Small intestine (tissue), 7 donors: ENCODE data around the gene ING4. TPM values are rescaled to one million over a fixed set of nuclear protein-coding genes. Genes with fewer than 3 reads are reported as not detected.

Source experiments
- DNase-seq, 2 donors: peaks; one replicate each; pipeline versions ENCODE4 v3.0.0 to v3.0.0-alpha.2; 2013
- FAIRE-seq: peaks from 2 replicates; lab custom pipeline; 2012; peaks lifted over from hg19 to GRCh38; lab: Jason Lieb, UNC
- H3K27ac ChIP-seq, 3 donors: one replicate each; pipeline ENCODE4 v1.5.1; 2013; ENCODE audit warnings: low read length in 2 of 3, mild to moderate bottlenecking in 2 of 3, control low read depth in 1 of 3, inconsistent platforms in 1 of 3, low read depth in 1 of 3, moderate library complexity in 1 of 3
- H3K27me3 ChIP-seq, 3 donors: one replicate each; pipeline ENCODE4 v1.6.1; 2013; ENCODE audit warnings: low read length in 3 of 3, inconsistent platforms in 1 of 3; ENCODE audit not compliant: control insufficient read depth in 3 of 3, insufficient read depth in 3 of 3
- H3K36me3 ChIP-seq, 3 donors: one replicate each; pipeline ENCODE4 v1.6.1; 2013; ENCODE audit warnings: low read length in 3 of 3, inconsistent platforms in 1 of 3, low read depth in 1 of 3, mild to moderate bottlenecking in 1 of 3, moderate library complexity in 1 of 3; ENCODE audit not compliant: control insufficient read depth in 3 of 3, insufficient read depth in 2 of 3
- H3K4me1 ChIP-seq, 3 donors: one replicate each; pipeline ENCODE4 v1.6.1; 2013; ENCODE audit warnings: low read length in 2 of 3, inconsistent platforms in 1 of 3, low read depth in 1 of 3, mild to moderate bottlenecking in 1 of 3, moderate library complexity in 1 of 3; ENCODE audit not compliant: control insufficient read depth in 3 of 3, insufficient read depth in 2 of 3
- H3K4me3 ChIP-seq, 3 donors: one replicate each; pipeline ENCODE4 v1.5.1; 2013; ENCODE audit warnings: low read length in 3 of 3, control low read depth in 1 of 3, inconsistent platforms in 1 of 3, low read depth in 1 of 3, mild to moderate bottlenecking in 1 of 3, moderate library complexity in 1 of 3
- H3K9me3 ChIP-seq, 2 donors: one replicate each; pipeline ENCODE4 v1.6.1; 2013; ENCODE audit warnings: low read depth in 1 of 2, low read length in 1 of 2; ENCODE audit not compliant: control insufficient read depth in 2 of 2, insufficient read depth in 1 of 2
- WGBS, 3 donors: extraction: QIAGEN DNeasy Blood & Tissue Kit; methylation state at CpG; one replicate each; pipeline ENCODE4 v1.1.7; 2013; 5-methylcytosine and 5-hydroxymethylcytosine counted together
- polyA plus RNA-seq, 4 donors: library from polyadenylated mRNA; stranded (reverse) in 3 of 4; unstranded in 1 of 4; fragments of 200-250 nt in 3 of 4; fragments of 120-200 nt in 1 of 4; gene quantifications; one replicate each; pipeline versions ENCODE4 v1.2.1 to v1.2.3, GENCODE V29; 2013
- donor health status: healthy with polysubstance abuse.
- donor health status: control.
- donor health status: control.
- donor health status: Bipolar disorder and iron deficiency.
- donor health status: healthy.

ING4 gene
- polyA plus RNA-seq, 4 donors = 29.3 to 61.0 (median 30.5) TPM

DNA sequence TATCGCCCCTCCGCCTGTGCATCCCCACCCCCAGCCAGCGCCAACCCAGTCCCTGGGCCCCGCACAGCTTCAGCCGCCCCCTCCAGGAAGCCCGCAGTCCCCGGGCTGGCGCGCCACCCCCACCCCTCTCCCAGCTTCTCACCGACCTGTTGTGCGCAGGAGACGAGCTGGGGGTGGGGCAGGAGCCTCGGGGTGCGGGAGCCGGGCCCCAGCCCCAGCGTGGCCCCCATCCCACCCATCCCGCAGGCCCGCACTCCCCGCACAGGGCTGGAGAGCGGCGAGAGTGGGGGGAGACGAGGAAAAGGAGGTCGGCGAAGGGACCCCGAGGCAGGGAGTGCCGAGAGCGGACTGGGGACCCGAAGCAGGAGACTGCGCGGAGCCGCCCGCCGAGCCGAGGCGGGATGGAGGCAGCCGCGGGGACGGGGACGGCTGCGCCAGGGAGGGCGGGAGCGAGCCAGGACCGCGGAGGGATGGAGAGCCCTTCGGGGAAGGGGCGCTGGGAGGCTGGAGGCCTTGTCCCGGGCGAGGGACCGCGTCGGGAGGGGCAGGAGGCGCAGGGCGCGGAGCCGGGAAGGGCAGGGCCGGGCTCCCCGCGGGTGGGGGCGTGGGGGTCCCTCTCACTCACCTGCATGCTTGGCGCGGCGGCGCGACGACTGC is 37.2 kb upstream of the ING4 start:
- 1 to 3% (median 1%) methylated on average over 27 to 65 of the region's 65 CpGs for WGBS, 3 donors
- H3K27ac ChIP-seq = no peak overlapping the region

DNA sequence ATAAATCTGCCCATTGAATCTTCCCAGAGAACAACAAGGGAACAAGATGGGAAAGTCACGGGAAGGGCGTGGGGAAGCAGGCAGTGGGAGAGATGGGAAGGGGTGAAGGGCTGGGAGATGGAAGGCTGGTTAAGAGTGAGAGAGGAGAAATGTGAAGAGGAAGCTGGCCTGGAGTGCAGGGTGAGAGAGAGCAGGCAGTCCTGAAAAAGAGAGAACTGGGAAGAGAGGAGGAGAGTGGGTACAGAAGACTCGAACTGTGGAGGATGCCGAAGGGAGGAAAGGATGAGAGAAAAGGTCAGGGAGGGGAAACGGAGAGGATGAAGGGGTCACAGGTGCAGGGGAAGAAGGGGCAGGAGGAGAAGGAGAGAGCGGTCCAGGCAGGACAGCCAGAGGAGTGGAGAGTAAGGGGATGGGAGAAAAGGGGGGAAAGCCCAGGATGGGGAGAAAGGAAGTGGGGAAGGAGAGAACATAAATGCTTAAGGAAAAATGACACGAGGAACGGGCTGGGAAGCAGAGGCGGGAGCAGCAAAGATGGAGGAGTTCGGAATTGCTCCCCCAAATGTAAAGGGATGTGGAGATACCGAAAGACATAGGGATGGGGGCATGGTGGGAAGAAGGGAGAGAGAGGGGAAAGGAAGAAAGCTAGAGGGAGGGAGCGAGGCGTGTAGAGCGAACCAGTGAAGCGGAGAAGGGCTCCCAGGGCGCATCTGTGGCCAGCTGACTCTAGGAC is 36.5 kb upstream of the ING4 start:
- no peak overlapping the region for H3K27ac ChIP-seq
- peak overlapping the region in 2 of 3 donors; percentile 37 to 39 for H3K4me3 ChIP-seq
- peaks cover 0 to 3% (median 0%) of the 10 kb centered on the region in 3 donors for H3K36me3 ChIP-seq
- H3K4me1 ChIP-seq = peaks cover 0 to 5% (median 0%) of the 10 kb centered on the region in 3 donors
- no peaks in the 10 kb centered on the region for H3K9me3 ChIP-seq
- DNase-seq (no peak), FAIRE-seq (no peak)
- 17 to 24% (median 18%) methylated on average over 12 to 16 of the region's 16 CpGs for WGBS, 3 donors
- peaks cover 4 to 76% (median 20%) of the 10 kb centered on the region in 3 donors for H3K27me3 ChIP-seq

More for the DNA sequence above, 37.2 kb upstream of the ING4 start:
- Histone ChIP-seq H3K27me3 (peaks cover 4 to 76% (median 20%) of the 10 kb centered on the region in 3 donors), H3K9me3 (no peaks in the 10 kb centered on the region), H3K4me3 (peak overlapping the region; percentile 37 to 40 (median 39)), H3K36me3 (no peaks in the 10 kb centered on the region), H3K4me1 (peaks cover 0 to 5% (median 0%) of the 10 kb centered on the region in 3 donors)
- DNase-seq = peak in 1 of 2 donors; percentile 18
- no peak for FAIRE-seq

DNA sequence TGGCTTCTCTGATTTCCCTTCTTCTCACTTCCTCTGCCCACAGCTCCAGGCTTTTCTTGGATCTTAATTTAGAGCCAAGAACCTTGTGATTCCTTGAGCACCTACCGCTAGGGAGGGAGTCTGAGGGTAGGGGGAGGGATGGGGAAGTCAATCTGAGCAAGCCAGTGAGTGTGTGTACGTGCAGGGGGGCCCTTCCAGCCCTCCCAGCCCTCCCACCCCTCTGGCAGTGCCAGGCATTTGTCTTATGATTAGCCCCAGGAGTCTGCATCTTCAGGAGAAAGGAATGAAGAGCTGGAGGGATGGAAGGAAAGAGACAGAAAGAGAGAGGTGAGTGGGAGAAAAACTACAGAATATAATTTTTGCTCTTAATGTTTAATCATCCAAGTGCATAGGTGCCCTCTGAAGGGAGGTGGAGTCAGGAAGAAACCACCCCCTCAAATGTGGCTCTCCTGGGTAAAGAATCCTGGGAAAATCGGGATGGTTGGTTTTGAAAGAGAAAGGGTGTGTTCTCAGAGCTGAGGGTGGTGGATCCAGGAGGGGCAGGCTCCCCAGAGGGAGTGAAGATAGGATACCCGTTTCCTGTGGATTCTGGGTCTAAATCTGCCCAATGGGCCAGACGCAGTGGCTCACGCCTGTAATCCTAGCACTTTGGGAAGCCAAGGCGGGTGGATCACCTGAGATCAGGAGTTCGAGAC is 35.6 kb upstream of the ING4 start:
- DNase-seq (no peak), FAIRE-seq (no peak)

DNA sequence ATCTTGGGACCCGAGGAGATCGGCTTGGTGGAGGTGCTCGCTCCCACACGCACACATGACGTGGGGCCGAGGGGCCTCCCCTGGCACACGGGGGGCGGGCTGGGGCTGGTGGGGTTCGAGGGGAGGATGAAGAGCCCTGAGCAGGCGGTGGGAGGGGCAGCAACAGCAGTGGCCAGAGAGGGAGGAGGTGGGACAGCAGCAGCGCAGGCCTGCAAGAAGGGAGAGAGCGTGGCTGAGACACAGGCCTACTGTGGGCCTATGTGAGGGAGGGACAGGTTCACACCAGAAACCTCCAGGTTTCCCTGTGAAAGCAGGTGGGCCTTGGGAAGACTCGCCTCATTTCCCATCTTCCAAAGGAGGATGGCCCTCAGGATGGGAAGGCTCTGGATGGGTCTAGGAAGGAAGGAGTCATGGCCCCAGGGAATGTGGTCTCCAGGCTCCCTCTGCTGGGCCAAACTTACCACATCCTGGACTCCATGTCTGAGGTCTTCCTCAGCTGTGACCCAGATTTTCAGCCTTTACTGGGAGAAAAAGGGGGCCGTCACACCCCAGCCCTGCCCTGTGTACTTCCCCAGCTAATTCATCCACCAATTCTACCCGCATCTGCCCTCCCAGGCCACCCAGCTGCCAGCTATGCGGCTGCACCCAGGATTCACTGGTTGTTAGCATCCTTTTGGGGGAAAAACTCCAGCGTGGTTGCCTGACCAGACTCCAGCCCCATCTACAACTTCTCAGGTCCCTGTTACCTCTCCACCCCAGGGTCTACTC is 34.8 kb upstream of the ING4 start:
- peaks cover 0 to 5% (median 0%) of the 10 kb centered on the region in 3 donors for H3K36me3 ChIP-seq
- H3K9me3 ChIP-seq = no peaks in the 10 kb centered on the region
- no peak overlapping the region for H3K4me3 ChIP-seq
- no peak overlapping the region for H3K27ac ChIP-seq
- peaks cover 0 to 5% (median 0%) of the 10 kb centered on the region in 3 donors for H3K4me1 ChIP-seq
- 59 to 73% (median 63%) methylated on average over 17 of the region's 17 CpGs for WGBS, 3 donors
- H3K27me3 ChIP-seq = peaks cover 4 to 61% (median 18%) of the 10 kb centered on the region in 3 donors
- DNase-seq (peak; percentile 51 to 62), FAIRE-seq (no peak)

More for the DNA sequence above, 35.6 kb upstream of the ING4 start:
- Histone ChIP-seq H3K4me3 (no peak overlapping the region), H3K27me3 (peaks cover 4 to 67% (median 18%) of the 10 kb centered on the region in 3 donors), H3K36me3 (peaks cover 0 to 4% (median 0%) of the 10 kb centered on the region in 3 donors), H3K27ac (no peak overlapping the region), H3K4me1 (peaks cover 0 to 5% (median 0%) of the 10 kb centered on the region in 3 donors), H3K9me3 (no peaks in the 10 kb centered on the region)
- 48 to 59% (median 50%) methylated on average over 8 of the region's 8 CpGs for WGBS, 3 donors

DNA sequence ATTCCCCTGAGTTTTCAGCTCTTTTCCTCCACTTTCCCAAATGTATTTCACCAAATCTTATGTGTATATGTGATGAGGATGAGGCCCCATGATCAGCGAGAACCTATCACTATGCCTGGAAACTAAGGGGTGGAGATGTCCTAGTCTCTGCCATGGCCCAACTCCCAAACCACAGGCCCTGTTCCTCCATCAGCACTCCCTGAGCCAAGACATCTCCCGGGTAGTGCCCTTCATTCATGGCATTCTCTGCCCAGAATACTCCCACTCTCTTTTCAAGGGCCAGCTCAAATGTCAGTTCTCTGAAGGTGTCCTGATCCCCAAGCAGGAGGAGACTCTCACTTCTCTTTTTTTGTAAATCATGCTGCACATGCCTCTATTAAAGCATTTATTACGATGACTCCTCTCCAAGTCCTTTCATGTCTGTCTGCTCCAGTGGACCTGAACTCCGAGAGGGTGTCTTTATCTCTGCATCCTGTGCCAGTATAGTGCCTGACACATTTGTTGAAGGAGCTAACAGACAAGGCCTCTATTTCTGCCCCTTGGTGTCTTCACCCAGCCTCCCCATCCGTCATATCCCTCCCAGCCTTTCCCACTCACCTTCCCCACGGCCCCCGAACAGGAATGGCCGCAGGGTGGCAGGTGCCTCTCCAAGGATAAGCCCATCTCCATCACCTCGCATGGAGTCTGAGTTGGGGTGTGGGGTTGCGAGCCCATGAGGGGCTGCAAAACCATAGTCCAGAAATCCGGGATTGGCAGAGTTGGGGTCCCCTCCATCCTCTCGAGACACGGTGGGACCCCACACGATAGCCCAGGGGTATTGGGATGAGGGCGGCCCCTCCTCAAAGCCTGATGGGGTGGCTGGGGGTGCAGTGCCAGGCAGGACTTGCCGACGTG is 34.0 kb upstream of the ING4 start:
- DNase-seq = no peak
- peaks cover 4 to 54% (median 17%) of the 10 kb centered on the region in 3 donors for H3K27me3 ChIP-seq
- no peak overlapping the region for H3K4me3 ChIP-seq
- H3K27ac ChIP-seq = no peak overlapping the region
- H3K4me1 ChIP-seq = peaks cover 0 to 5% (median 0%) of the 10 kb centered on the region in 3 donors
- WGBS, 3 donors = 72 to 83% (median 73%) methylated on average over 17 of the region's 17 CpGs
- peaks cover 0 to 6% (median 0%) of the 10 kb centered on the region in 3 donors for H3K36me3 ChIP-seq
- H3K9me3 ChIP-seq = no peaks in the 10 kb centered on the region
- no peak for FAIRE-seq

DNA sequence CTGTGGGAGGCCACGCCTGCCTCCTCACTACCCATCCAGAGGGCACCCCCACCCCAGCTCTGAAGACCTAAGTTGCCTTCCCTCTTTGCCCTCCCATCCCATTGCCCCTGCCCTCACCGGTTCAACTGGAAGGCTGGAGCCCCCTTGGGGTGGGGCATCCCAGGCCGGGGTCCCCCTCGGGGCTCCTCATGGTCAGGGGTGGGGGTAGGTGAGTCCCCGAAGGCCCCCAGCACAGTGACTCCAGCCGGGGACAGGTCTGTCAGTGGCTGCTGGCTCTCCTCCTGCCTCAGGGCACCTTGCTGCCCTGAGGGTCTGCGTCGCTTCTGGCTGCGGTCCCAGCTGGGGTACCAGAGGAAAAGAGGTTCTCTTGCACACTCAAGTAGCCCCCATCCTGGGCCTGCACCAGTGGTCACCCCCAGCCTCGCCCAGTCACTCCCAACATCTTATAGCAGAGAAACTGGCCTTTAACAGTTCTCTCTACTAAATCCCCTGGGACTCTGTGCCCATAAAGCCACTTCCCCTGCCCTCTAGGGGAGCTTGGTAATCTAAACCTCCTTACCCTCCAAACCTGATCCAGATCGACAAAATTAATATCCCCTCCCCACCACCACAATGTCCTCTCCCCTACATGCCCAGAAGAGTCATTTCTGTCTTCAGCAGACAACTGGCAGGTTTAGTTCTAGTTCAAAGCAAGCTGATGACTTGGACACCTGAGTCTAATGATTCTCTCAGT is 32.6 kb upstream of the ING4 start:
- peaks cover 4 to 42% (median 5%) of the 10 kb centered on the region in 3 donors for H3K27me3 ChIP-seq
- H3K36me3 ChIP-seq = peaks cover 0 to 6% (median 0%) of the 10 kb centered on the region in 3 donors
- no peak overlapping the region for H3K27ac ChIP-seq
- FAIRE-seq = no peak
- H3K9me3 ChIP-seq = no peaks in the 10 kb centered on the region
- WGBS, 3 donors = 43 to 78% (median 52%) methylated on average over 9 to 11 of the region's 11 CpGs
- no peak for DNase-seq
- peaks cover 0 to under 1% (median 0%) of the 10 kb centered on the region in 3 donors for H3K4me1 ChIP-seq
- H3K4me3 ChIP-seq = no peak overlapping the region

DNA sequence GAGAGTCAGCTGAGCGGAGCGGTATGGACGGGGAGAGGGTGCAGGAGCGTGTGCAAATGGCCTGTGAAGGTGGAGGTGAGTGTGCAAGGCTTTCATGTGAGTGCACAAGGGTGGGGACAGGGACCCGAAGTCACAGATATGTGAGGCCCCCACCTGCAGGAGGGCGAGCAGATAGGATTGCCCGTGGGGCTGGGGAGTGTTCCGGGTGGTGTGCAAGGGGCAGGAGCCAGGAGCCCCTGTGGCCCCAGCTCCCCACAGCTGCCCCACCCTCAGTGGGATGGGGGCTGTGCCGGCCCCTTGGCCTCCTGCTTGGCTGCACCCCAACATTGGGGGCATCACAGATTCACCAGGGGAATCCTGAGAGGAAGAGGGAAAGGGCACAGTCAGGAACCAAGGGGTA is 31.8 kb upstream of the ING4 start:
- H3K9me3 ChIP-seq = no peaks in the 10 kb centered on the region
- WGBS, 3 donors = 40 to 76% (median 46%) methylated on average over 9 of the region's 9 CpGs
- peaks cover 0 to 35% (median 2%) of the 10 kb centered on the region in 3 donors for H3K27me3 ChIP-seq
- peaks cover 0 to 2% (median 0%) of the 10 kb centered on the region in 3 donors for H3K4me1 ChIP-seq
- H3K4me3 ChIP-seq = no peak overlapping the region
- no peak overlapping the region for H3K27ac ChIP-seq
- DNase-seq (no peak), FAIRE-seq (no peak)
- H3K36me3 ChIP-seq = peaks cover 0 to 6% (median 0%) of the 10 kb centered on the region in 3 donors
